Left ventricle myocardium inferior (tissue), 1 donor: ENCODE results near the gene BCR. TPM values are rescaled to one million over a fixed set of nuclear protein-coding genes. Genes with fewer than 3 reads are reported as not detected.
A peak's percentile ranks its signal among the peaks of the same experiment; 100 is the strongest.

ENCODE experiments used
- DNase-seq: peaks from one replicate; pipeline ENCODE4 v3.0.0-alpha.2; 2020
- H3K27ac ChIP-seq: fragments of 200-600 bp; replicated peaks from 2 replicates; pipeline ENCODE4 v1.8.0; 2021
- H3K27me3 ChIP-seq: fragments of 200-600 bp; 2 replicates; pipeline ENCODE4 v1.8.0; 2021; ENCODE audit warnings: low read depth
- H3K36me3 ChIP-seq: fragments of 200-600 bp; 2 replicates; pipeline ENCODE4 v1.8.0; 2021
- H3K4me1 ChIP-seq: fragments of 200-600 bp; 2 replicates; pipeline ENCODE4 v1.8.0; 2021
- H3K4me3 ChIP-seq: fragments of 200-600 bp; 2 replicates; pipeline ENCODE4 v1.8.0; 2021; ENCODE audit warnings: mild to moderate bottlenecking, moderate library complexity
- H3K9me3 ChIP-seq: fragments of 200-600 bp; replicated peaks from 2 replicates; pipeline ENCODE4 v1.8.0; 2021
- CTCF ChIP-seq: fragments of 200-600 bp; IDR thresholded peaks from 2 replicates; pipeline ENCODE4 v1.8.0; 2021; ENCODE audit warnings: antibody characterized with exemption, mild to moderate bottlenecking, borderline replicate concordance
- intact Hi-C: fragments of 100-400 bp; cut with micrococcal nuclease; formaldehyde crosslinking; loops from one replicate; pipeline ENCODE4 v1.11.0; 2022
- total RNA-seq: library from RNA; stranded (reverse); fragmentation: NEBNext Ultra II Directional; extraction: Animal tissue kit (Norgen Biotek cat#: 25700); gene quantifications from one replicate; pipeline ENCODE4 v1.2.1, GENCODE V29; 2021
- donor health status: DM: no; HTN: yes; CAD: no; lungs with severe emphysema.

Gene BCR
- total RNA-seq, 1 donor from 2014 or later: 26.7 TPM

DNA sequence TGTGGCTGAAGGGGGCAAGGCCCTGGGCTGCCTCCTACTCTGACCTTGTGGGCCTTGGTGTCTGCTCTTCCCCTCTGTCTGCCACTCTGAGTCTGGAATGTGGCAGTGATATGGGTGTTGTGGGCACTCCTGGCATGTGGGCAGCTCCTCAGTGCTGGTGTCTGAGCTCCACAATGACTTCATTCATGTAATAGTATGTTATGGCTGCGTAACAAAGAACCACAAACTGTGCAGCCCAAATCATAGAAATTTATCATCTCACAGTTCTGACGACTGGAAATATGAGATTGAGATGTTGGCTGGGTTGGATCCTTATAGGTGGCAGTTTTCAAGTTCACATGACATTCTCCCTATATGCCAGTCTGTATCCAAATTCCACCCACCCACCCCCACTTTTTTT, 59.1 kb downstream of the BCR start:
- Histone ChIP-seq H3K9me3 (no peaks in the 10 kb centered on the region), H3K4me1 (peaks cover 53% of the 10 kb centered on the region), H3K27ac (no peak overlapping the region), H3K27me3 (no peaks in the 10 kb centered on the region), H3K4me3 (no peak overlapping the region), H3K36me3 (no peaks in the 10 kb centered on the region)
- intact Hi-C loops: no loop called here
- DNase-seq: no peak
- TF ChIP-seq CTCF: no peak

- intact Hi-C loops: no loop called here
- no peaks in the 10 kb centered on the region for H3K27me3 ChIP-seq
- H3K4me1 ChIP-seq: peaks cover 42% of the 10 kb centered on the region
- no peak overlapping the region for H3K27ac ChIP-seq
- no peaks in the 10 kb centered on the region for H3K36me3 ChIP-seq
- H3K9me3 ChIP-seq: no peaks in the 10 kb centered on the region
- TF ChIP-seq CTCF: peak; percentile 47
- DNase-seq: no peak
- H3K4me3 ChIP-seq: no peak overlapping the region
These were observed 60.5 kb downstream of the BCR start for GRCh38 chr22:23240639-23241389.

DNA sequence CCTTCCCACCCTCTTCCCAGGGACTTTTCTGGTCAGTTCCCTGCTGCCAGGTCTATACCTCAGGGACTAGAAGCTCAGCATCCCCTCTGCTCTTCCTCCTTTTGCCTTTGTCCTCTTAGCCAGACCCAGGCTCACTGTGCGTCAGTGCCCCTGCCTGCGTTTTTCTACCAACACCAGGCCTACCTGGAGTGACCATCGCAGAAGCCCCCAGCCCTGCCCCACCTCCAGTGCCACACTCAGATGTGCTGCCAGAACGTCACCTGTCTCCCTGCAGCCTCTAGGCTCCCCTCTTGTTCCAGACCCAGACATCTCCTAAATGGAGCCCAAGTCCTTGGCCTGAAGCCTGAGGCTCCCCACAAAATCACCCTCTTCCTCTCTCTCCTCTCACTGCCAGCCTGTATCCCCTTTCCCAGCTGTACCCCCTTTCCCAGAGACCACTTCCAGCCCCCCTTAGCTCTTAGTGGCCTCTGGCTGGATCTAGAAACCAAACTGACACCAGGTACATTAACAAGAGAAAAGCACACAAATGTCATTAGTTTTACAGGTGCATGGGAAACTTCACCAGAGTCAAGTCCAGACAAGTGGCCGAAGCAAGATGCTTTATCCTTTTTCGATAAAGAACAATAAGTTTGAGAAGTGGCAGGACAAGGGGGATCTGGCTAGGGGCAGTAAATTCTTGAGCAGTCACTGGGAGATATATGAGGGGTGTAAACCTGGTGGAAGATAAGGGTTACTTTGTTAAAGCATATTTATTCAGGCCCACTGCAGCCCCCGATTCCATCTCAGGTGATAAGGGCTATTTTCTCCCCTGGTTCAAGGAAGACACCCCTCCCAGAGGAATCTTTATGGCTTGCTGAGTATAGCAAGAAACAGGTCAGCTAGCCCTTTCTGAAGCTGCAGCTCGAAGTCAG, 61.5 kb downstream of the BCR start:
- TF ChIP-seq CTCF: no peak
- Histone ChIP-seq H3K27ac (no peak overlapping the region), H3K4me3 (no peak overlapping the region), H3K4me1 (peaks cover 32% of the 10 kb centered on the region), H3K9me3 (no peaks in the 10 kb centered on the region), H3K27me3 (no peaks in the 10 kb centered on the region), H3K36me3 (no peaks in the 10 kb centered on the region)
- intact Hi-C loops: no loop called here
- no peak for DNase-seq

DNA sequence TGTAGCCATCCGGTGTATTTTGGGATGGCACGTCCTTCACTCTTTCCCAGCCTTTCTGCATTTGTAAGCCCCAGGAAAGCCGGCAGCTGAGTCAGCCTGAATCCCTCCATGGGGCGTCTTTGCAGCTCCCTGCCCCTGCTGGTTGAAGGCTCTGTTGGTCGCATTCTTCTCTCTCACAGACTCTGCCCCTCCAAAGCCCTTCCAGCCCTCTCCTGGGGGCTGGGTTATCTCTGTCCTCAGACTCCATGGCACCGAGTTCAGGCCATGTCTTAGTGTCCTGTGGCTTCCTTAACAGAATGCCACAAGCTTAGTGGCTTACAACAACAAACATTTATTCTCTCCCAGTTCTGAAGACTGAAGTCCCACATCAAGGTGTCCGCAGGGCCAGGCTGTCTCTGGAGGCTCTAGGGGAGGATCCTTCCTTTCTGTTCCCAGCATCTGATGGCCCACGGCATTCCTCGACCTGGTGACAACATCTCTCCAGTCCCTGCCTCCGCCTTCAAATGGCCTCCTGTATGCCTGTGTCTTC, 62.2 kb downstream of the BCR start:
- H3K9me3 ChIP-seq: no peaks in the 10 kb centered on the region
- H3K4me1 ChIP-seq: peaks cover 24% of the 10 kb centered on the region
- no peak overlapping the region for H3K27ac ChIP-seq
- no peak for DNase-seq
- no peak for TF ChIP-seq CTCF
- H3K36me3 ChIP-seq: no peaks in the 10 kb centered on the region
- H3K4me3 ChIP-seq: no peak overlapping the region
- H3K27me3 ChIP-seq: no peaks in the 10 kb centered on the region
- intact Hi-C loops: no loop called here

DNA sequence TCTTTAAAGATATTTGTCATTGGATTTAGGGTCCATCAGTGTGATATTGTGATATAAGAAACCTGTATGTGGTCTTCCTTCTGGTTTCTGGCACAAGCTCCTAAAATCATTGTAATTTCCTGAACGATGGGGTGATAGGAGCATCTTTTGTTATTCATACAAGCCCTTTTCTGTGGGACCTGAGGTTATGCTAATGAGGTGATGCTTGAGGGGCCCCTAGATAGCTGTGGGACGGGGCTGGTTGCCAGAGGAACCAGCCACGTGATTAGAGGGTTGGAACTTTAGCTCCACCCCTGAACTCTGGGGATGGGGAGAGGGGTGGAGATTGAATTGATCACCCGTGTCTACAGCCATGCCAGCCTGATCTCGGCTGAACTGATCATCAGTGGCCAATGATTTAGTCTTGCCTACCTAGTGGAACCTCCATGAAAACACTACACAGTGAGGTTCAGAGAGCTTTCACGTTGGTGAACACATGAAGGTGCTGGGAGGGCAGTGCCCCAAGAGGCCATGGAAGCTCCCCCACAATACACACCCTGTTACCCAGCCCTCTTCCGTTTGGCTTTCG, 62.8 kb downstream of the BCR start:
- no peak for DNase-seq

More for the DNA sequence above, 62.8 kb downstream of the BCR start:
- no peaks in the 10 kb centered on the region for H3K27me3 ChIP-seq
- H3K4me1 ChIP-seq: peaks cover 19% of the 10 kb centered on the region
- H3K27ac ChIP-seq: no peak overlapping the region
- intact Hi-C loops: no loop called here
- H3K36me3 ChIP-seq: no peaks in the 10 kb centered on the region
- TF ChIP-seq CTCF: no peak
- no peak overlapping the region for H3K4me3 ChIP-seq
- H3K9me3 ChIP-seq: no peaks in the 10 kb centered on the region
